Endothelial cell of umbilical vein (primary cell): ENCODE measurements around the gene LYPD1. TPM values are rescaled to one million over a fixed set of nuclear protein-coding genes. Genes with fewer than 3 reads are reported as not detected.

ENCODE experiments used
- BruUV-seq: library from RNA; stranded (reverse); fragments of 400-500 nt; replicated peaks from 2 replicates; lab custom pipeline; 2021; lab: Mats Ljungman, UMichigan
- CTCF ChIA-PET: fragments of 300-600, 350-600 bp; sonication (Branson Sonifier 250); formaldehyde crosslinking; loops from one replicate; lab custom pipeline; 2021; ENCODE audit warnings: antibody characterized with exemption, inconsistent platforms; lab: Charles Lee
- POLR2A ChIA-PET: fragments of 300-600, 350-600 bp; sonication (Branson Sonifier 250); formaldehyde crosslinking; loops from one replicate; lab custom pipeline; 2021; ENCODE audit warnings: antibody characterized with exemption, inconsistent platforms; lab: Charles Lee
- DNase-seq: peaks from one replicate; pipeline ENCODE4 v3.0.0-alpha.2; 2011; ENCODE audit warnings: low read depth, low spot score
- FAIRE-seq: peaks from 2 replicates; lab custom pipeline; 2011; peaks lifted over from hg19 to GRCh38; lab: Jason Lieb, UNC
- H2AFZ ChIP-seq: 2 replicates; pipeline ENCODE4 v1.6.0; 2012; ENCODE audit warnings: low read depth, low read length, control low read depth, inconsistent platforms
- H3K27ac ChIP-seq: 2 replicates; pipeline ENCODE4 v1.5.1; 2011; ENCODE audit warnings: low read depth, mild to moderate bottlenecking, control low read depth, low read length, moderate library complexity; ENCODE audit not compliant: insufficient read depth
- H3K27me3 ChIP-seq, 2 experiments: 2 replicates each; pipeline versions ENCODE4 v1.6.0 to v1.6.1; 2011; ENCODE audit warnings: low read length in 2 of 2, mixed read lengths in 1 of 2; ENCODE audit not compliant: control insufficient read depth in 2 of 2, insufficient read depth in 2 of 2
- H3K36me3 ChIP-seq, 2 experiments: 2 replicates in 1 of 2; 3 replicates in 1 of 2; pipeline ENCODE4 v1.5.1; 2011; ENCODE audit warnings: low read length in 2 of 2, mild to moderate bottlenecking in 1 of 2, moderate library complexity in 1 of 2; ENCODE audit not compliant: control insufficient read depth in 2 of 2, insufficient read depth in 2 of 2; ENCODE audit errors: extremely low read depth in 1 of 2
- H3K4me1 ChIP-seq: 3 replicates; pipeline ENCODE4 v1.5.1; 2011; ENCODE audit warnings: mild to moderate bottlenecking, low read length; ENCODE audit not compliant: control insufficient read depth, insufficient read depth; ENCODE audit errors: extremely low read depth
- H3K4me2 ChIP-seq: 2 replicates; pipeline ENCODE4 v1.6.1; 2011; ENCODE audit warnings: low read length, control low read depth, mixed read lengths; ENCODE audit not compliant: insufficient read depth
- H3K4me3 ChIP-seq, 3 experiments: fragments of 200-600 bp in 1 of 3; sonication (generic), shearing (Covaris generic) in 1 of 3; replicated peaks in 1 of 3; 2 replicates each; pipeline ENCODE4 v1.5.1; 2011 to 2016; ENCODE audit warnings: control low read depth in 3 of 3, low read length in 3 of 3, mild to moderate bottlenecking in 2 of 3, inconsistent platforms in 1 of 3, low read depth in 1 of 3, moderate library complexity in 1 of 3; ENCODE audit not compliant: insufficient read depth in 1 of 3
- H3K79me2 ChIP-seq: 2 replicates; pipeline ENCODE4 v1.6.0; 2012; ENCODE audit warnings: low read length, inconsistent platforms; ENCODE audit not compliant: control insufficient read depth, insufficient read depth
- H3K9ac ChIP-seq: replicated peaks from 2 replicates; pipeline ENCODE3; 2011; ENCODE audit warnings: low read length, control low read depth; ENCODE audit not compliant: insufficient read depth; ENCODE audit errors: extremely low read depth
- H3K9me1 ChIP-seq: replicated peaks from 3 replicates; pipeline ENCODE4 v1.6.0; 2011; ENCODE audit warnings: mild to moderate bottlenecking, low read length; ENCODE audit not compliant: control insufficient read depth, insufficient read depth; ENCODE audit errors: extremely low read depth
- H3K9me3 ChIP-seq: replicated peaks from 2 replicates; pipeline ENCODE4 v1.5.1; 2012; ENCODE audit warnings: low read length, inconsistent platforms; ENCODE audit not compliant: control insufficient read depth, insufficient read depth
- H4K20me1 ChIP-seq: replicated peaks from 2 replicates; pipeline ENCODE3; 2011; ENCODE audit warnings: mild to moderate bottlenecking, low read length; ENCODE audit not compliant: control insufficient read depth, insufficient read depth; ENCODE audit errors: extremely low read depth
- EZH2 ChIP-seq: IDR thresholded peaks from 2 replicates; pipeline ENCODE4 v1.6.1; 2012; ENCODE audit warnings: borderline replicate concordance, low read depth, mild to moderate bottlenecking, moderate library complexity, low read length, inconsistent platforms; ENCODE audit not compliant: severe bottlenecking
- FOS ChIP-seq: IDR thresholded peaks from 2 replicates; pipeline ENCODE4 v1.6.1; 2011; ENCODE audit warnings: mild to moderate bottlenecking, low read length, moderate library complexity, borderline replicate concordance; ENCODE audit not compliant: insufficient read depth
- GATA2 ChIP-seq: IDR thresholded peaks from 2 replicates; pipeline ENCODE4 v1.7.0; 2011; ENCODE audit warnings: low read depth, mild to moderate bottlenecking, moderate library complexity, mixed read lengths, low read length; ENCODE audit not compliant: insufficient read length, insufficient read depth
- MAX ChIP-seq: IDR thresholded peaks from 2 replicates; pipeline ENCODE4 v1.6.1; 2011; ENCODE audit not compliant: insufficient read depth, insufficient read length
- POLR2AphosphoS5 ChIP-seq: IDR thresholded peaks from 2 replicates; pipeline ENCODE4 v1.6.1; 2012; ENCODE audit warnings: low read depth, mild to moderate bottlenecking, control low read depth, low read length, moderate library complexity; ENCODE audit not compliant: insufficient read depth
- dilution Hi-C: fragments of 300-500 bp; cut with MboI; formaldehyde crosslinking; loops from one replicate; pipeline ENCODE4 v1.15.0; 2019; ENCODE audit warnings: low sequenced_read_pairs; ENCODE audit not compliant: extremely low pct_ligation_motif_present
- intact Hi-C: fragments of 100-400 bp; cut with micrococcal nuclease; formaldehyde crosslinking; loops from one replicate; pipeline ENCODE4 v1.10.0; 2022
- polyA plus RNA-seq, 4 experiments: library from polyadenylated mRNA; depleted of rRNA in 3 of 4; stranded (reverse) in 3 of 4; unstranded in 1 of 4; fragments of >200 nt; gene quantifications; 2 replicates each; pipeline versions ENCODE4 v1.2.1 to v1.2.3, GENCODE V29; 2011 to 2012; ENCODE audit warnings: missing spikeins in 1 of 4
- total RNA-seq: library from RNA; stranded (reverse); gene quantifications from 2 replicates; pipeline ENCODE4 v1.2.3, GENCODE V29; 2021
- TF ChIP-seq, protein P1 (sequence below), 2 donors: IDR thresholded peaks; 1 replicate in 1 of 2; 2 replicates in 1 of 2; pipeline ENCODE4 v1.5.1; 2011; ENCODE audit warnings: low read length in 2 of 2, mild to moderate bottlenecking in 2 of 2, moderate library complexity in 2 of 2, control low read depth in 1 of 2, inconsistent platforms in 1 of 2, low read depth in 1 of 2; ENCODE audit not compliant: insufficient read depth in 1 of 2; ENCODE audit errors: extremely low read depth in 1 of 2

LYPD1 gene
- total and polyA plus RNA-seq, 2 donors (not counting 3 experiments of a cell fraction or from before 2014, with no cell fraction given): 76.6 to 105 TPM

DNA sequence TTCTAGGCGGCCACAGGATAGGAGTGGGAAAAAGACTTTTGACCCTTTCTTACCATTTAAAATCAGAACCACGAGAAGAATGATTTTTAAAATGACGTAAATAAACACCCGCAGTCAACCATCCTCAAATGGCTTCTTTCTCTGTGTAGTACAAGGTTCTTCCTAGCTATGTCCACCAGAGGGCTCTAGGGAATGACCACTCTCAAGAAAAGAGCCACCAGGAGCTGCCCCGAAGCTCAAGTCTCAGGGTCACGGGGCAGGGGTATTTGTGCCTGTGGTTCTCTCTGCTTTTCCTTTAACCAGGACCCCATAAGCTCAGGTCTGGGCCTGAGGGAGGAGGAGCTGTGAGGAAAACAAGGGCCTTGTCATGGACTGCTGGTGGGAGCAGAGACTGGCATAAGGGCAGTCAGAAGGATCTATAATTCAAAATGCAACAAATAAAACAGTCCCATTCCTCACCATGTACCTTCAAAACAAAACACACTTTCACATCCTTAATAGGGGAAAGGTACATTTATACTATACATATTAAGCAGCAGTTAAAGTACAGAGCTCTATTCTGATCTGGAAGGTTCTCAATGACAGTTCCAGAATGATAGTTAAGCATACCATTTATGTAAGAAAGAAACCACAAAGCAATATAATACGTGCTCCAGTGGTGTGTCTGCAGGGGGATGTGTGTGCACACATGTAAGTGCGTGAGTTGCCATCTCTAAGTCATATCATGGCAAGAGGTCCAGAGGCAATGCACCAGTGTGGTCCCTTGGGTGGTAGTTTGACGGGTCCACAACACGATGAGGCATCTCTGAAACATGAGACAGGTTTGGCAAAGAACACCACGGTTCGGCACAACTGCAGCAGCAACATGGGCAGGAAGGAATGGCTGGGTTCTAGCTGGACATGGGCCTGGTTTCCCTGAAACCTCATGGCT lies 18.6 kb downstream of the LYPD1 start:
- Histone ChIP-seq H3K9ac (no peak overlapping the region), H3K36me3 (peaks cover 0 to 13% of the 10 kb centered on the region in 2 experiments), H3K27me3 (no peaks in the 10 kb centered on the region), H3K79me2 (peaks cover 2% of the 10 kb centered on the region), H3K4me1 (peaks cover 2% of the 10 kb centered on the region), H3K4me2 (no peak overlapping the region), H3K9me3 (no peaks in the 10 kb centered on the region), H2AFZ (peak overlapping the region; percentile 77), H3K9me1 (peaks cover 2% of the 10 kb centered on the region), H3K27ac (no peak overlapping the region), H4K20me1 (peaks cover 7% of the 10 kb centered on the region), H3K4me3 (no peak overlapping the region)
- FAIRE-seq (peak; percentile 81), DNase-seq (peak; percentile 73)
- ChIA-PET POLR2A (no interaction called here), CTCF (interaction anchor here (0.6 to 3.5 kb wide), 18 partner anchors 8 to 1193 kb away, joined by 3 to 51 read pairs (median 4); partner anchors contain the start of gene LYPD1)
- BruUV-seq: no TSS peak
- intact Hi-C loops: loop anchor here (1.0 to 10.0 kb wide), 5 partner anchors 20 to 1193 kb away; no protein-coding TSS in a partner anchor
- TF ChIP-seq MAX (no peak), POLR2AphosphoS5 (no peak), FOS (no peak), EZH2 (no peak), GATA2 (no peak)
- TF ChIP-seq, protein P1, sequence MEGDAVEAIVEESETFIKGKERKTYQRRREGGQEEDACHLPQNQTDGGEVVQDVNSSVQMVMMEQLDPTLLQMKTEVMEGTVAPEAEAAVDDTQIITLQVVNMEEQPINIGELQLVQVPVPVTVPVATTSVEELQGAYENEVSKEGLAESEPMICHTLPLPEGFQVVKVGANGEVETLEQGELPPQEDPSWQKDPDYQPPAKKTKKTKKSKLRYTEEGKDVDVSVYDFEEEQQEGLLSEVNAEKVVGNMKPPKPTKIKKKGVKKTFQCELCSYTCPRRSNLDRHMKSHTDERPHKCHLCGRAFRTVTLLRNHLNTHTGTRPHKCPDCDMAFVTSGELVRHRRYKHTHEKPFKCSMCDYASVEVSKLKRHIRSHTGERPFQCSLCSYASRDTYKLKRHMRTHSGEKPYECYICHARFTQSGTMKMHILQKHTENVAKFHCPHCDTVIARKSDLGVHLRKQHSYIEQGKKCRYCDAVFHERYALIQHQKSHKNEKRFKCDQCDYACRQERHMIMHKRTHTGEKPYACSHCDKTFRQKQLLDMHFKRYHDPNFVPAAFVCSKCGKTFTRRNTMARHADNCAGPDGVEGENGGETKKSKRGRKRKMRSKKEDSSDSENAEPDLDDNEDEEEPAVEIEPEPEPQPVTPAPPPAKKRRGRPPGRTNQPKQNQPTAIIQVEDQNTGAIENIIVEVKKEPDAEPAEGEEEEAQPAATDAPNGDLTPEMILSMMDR (IDR thresholded peaks at IDR 0.05; ENCODE audit: extremely low read depth in 1 of 2, insufficient read depth in 1 of 2, low read depth in 1 of 2, low read length in 2 of 2): peak; percentile 56 to 80
- dilution Hi-C loops: no loop called here
